ENCODE results near the gene PHF3. TPM values are rescaled to one million over a fixed set of nuclear protein-coding genes. Genes with fewer than 3 reads are reported as not detected.

PHF3 gene
- polyA plus RNA-seq, 2 of the 4 experiments (the other 2 are of a cell fraction), result 13.9 to 28.4 TPM

DNA sequence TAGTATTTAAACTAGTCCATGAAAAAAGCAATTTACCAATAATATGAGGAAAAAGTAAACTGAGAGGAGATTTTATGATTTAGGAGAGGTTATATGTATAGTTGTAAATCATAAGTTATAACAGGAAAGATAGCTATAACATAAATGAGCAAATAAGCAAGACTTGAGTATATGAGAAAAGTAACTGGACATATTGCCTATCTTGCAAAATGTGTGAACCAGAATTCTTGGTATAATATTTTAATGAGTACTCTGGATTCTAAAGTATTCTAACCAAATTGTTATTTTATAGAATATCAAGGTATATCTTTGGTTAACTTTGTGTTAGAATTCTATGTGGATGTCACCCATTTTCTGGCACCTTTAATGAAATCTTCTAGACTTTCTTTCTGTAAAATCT lies 124.6 kb downstream of the PHF3 start:
- no peak overlapping the region for H3K27ac ChIP-seq
- POLR2A ChIA-PET, result no interaction called here
- TF ChIP-seq MAFK (IDR thresholded peaks at IDR 0.05; ENCODE audit: partially characterized antibody) (peak; percentile 32), SMC3 (IDR thresholded peaks at IDR 0.05) (no peak), HEYL (CRISPR knock-in tag; IDR thresholded peaks at IDR 0.05) (no peak)
- H3K4me2 ChIP-seq, result no peak overlapping the region
- DNase-seq (ENCODE audit: low read depth in 1 of 2, low spot score in 1 of 2) (no peak), ATAC-seq (no peak), FAIRE-seq (no peak)
- H3K9me3 ChIP-seq, result no peaks in the 10 kb centered on the region
- CTCF ChIA-PET, result interaction anchor here (0.6 to 1.4 kb wide), 4 partner anchors 11 to 161 kb away, joined by 3 to 5 read pairs (median 3); no protein-coding TSS in a partner anchor
- H3K4me3 ChIP-seq, result no peak overlapping the region
- H3K4me1 ChIP-seq, result no peaks in the 10 kb centered on the region

DNA sequence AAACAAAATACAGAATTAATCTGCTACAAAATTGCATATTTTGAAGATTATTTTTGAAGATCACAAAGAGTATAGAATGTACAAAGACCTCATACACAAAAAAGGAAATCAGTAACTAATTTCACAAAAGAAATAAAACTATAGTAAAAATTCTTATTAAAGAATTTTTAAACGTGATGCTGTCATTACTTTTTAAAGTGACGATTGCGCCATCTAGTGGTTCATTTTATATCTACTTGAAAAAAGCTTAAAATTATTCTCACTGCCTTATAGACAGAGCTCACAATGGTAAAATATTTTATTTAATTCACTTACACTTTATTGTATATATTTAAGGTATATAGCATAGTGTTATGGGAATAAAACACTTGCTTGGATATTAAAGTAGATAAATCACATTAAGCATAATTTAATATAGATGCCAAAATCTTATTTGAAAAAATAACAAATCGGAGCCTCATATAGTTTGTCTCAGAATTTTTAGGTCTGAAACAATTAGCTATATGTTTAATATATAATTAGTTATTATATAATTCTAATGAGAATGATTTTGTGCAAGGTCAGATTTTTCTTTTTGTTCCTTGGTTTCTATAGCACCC lies 128.8 kb downstream of the PHF3 start:
- DNase-seq (ENCODE audit: low read depth in 1 of 2, low spot score in 1 of 2), result peak in 1 of 2 experiments; percentile 36
- TF ChIP-seq ZC3H11A (IDR thresholded peaks at IDR 0.05), result no peak
- TF ChIP-seq NR3C1 (IDR thresholded peaks at IDR 0.05), result no peak
- TF ChIP-seq HES2 (IDR thresholded peaks at IDR 0.05), result no peak
- TF ChIP-seq JUN (IDR thresholded peaks at IDR 0.05), result no peak
- TF ChIP-seq KDM5A (IDR thresholded peaks at IDR 0.05), result no peak
- no peak for TF ChIP-seq EHMT2 (IDR thresholded peaks at IDR 0.05; ENCODE audit: low read depth)
- TF ChIP-seq ZSCAN20 (CRISPR knock-in tag; IDR thresholded peaks at IDR 0.05), result no peak
- TF ChIP-seq PBX3 (IDR thresholded peaks at IDR 0.05), result no peak
- no peak for TF ChIP-seq FOXS1 (CRISPR knock-in tag; IDR thresholded peaks at IDR 0.05)
- TF ChIP-seq, protein P1, sequence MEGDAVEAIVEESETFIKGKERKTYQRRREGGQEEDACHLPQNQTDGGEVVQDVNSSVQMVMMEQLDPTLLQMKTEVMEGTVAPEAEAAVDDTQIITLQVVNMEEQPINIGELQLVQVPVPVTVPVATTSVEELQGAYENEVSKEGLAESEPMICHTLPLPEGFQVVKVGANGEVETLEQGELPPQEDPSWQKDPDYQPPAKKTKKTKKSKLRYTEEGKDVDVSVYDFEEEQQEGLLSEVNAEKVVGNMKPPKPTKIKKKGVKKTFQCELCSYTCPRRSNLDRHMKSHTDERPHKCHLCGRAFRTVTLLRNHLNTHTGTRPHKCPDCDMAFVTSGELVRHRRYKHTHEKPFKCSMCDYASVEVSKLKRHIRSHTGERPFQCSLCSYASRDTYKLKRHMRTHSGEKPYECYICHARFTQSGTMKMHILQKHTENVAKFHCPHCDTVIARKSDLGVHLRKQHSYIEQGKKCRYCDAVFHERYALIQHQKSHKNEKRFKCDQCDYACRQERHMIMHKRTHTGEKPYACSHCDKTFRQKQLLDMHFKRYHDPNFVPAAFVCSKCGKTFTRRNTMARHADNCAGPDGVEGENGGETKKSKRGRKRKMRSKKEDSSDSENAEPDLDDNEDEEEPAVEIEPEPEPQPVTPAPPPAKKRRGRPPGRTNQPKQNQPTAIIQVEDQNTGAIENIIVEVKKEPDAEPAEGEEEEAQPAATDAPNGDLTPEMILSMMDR (IDR thresholded peaks at IDR 0.05), result peak; percentile 42; the same call in 2 of the 3 replicates
- no peak for TF ChIP-seq HOXB13 (CRISPR knock-in tag; IDR thresholded peaks at IDR 0.05; ENCODE audit: low read depth)
- TF ChIP-seq POLR2AphosphoS2 (conservative IDR thresholded peaks at IDR 0.05; ENCODE audit: low read length), result no peak
- TF ChIP-seq RAD21 (conservative IDR thresholded peaks at IDR 0.05 in 1 of 2, IDR thresholded peaks at IDR 0.05 in 1 of 2), result peak; percentile 56 to 73
- peak; percentile 57 for TF ChIP-seq SMC3 (IDR thresholded peaks at IDR 0.05)
- TF ChIP-seq MAFK (IDR thresholded peaks at IDR 0.05; ENCODE audit: partially characterized antibody), result no peak
- TF ChIP-seq BCL3 (IDR thresholded peaks at IDR 0.05), result no peak
- no peak for TF ChIP-seq HEYL (CRISPR knock-in tag; IDR thresholded peaks at IDR 0.05)
- TF ChIP-seq, protein P2, sequence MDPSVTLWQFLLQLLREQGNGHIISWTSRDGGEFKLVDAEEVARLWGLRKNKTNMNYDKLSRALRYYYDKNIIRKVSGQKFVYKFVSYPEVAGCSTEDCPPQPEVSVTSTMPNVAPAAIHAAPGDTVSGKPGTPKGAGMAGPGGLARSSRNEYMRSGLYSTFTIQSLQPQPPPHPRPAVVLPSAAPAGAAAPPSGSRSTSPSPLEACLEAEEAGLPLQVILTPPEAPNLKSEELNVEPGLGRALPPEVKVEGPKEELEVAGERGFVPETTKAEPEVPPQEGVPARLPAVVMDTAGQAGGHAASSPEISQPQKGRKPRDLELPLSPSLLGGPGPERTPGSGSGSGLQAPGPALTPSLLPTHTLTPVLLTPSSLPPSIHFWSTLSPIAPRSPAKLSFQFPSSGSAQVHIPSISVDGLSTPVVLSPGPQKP (IDR thresholded peaks at IDR 0.05; ENCODE audit: low read depth, low read length), result no peak
- no peak for TF ChIP-seq BHLHE40 (IDR thresholded peaks at IDR 0.05; ENCODE audit: low read depth, low read length)
- TF ChIP-seq, protein P3, sequence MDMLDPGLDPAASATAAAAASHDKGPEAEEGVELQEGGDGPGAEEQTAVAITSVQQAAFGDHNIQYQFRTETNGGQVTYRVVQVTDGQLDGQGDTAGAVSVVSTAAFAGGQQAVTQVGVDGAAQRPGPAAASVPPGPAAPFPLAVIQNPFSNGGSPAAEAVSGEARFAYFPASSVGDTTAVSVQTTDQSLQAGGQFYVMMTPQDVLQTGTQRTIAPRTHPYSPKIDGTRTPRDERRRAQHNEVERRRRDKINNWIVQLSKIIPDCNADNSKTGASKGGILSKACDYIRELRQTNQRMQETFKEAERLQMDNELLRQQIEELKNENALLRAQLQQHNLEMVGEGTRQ (IDR thresholded peaks at IDR 0.05), result no peak
- Histone ChIP-seq H3K4me2 (no peak overlapping the region), H3K27ac (no peak overlapping the region), H3K9me3 (no peaks in the 10 kb centered on the region), H3K4me3 (no peak overlapping the region), H3K4me1 (no peaks in the 10 kb centered on the region)
- ChIA-PET CTCF (interaction anchor here (0.7 to 1.9 kb wide), 16 partner anchors 11 to 457 kb away, joined by 3 to 10 read pairs (median 4); partner anchors contain the start of gene PHF3), POLR2A (interaction anchor here (1.0 kb wide), 1 partner anchor 191 kb away, joined by 8 read pairs; no protein-coding TSS in a partner anchor)
- WGBS (ENCODE audit: missing lambda C conversion rate), result 24% methylated on average over 4 of the region's 4 CpGs
- no peak for ATAC-seq
- FAIRE-seq, result no peak

Small RNA genes lying within 50 kb of the gene (small RNA-seq; reads per million reads assigned to genes)
- gene AL513043.1, result 0 reads per million in 6 experiments

Other genes with a start within 250 kb of the PHF3 start
- gene PTP4A1, start 63.3 kb upstream of the PHF3 start, polyA plus RNA-seq (2011; rRNA removed), result 220 and 333 TPM in 2 replicates
- gene PTP4A1, start 63.3 kb upstream of the PHF3 start, polyA plus RNA-seq (2017; fragmentation: RNase III; extraction: RNeasy Plus Mini Kit Qiagen cat#74134 plus additional on column Dnase treatment), result 152 to 179 TPM (median 166 TPM) in 3 replicates